HG02970 (cell line): ENCODE measurements around the gene KCTD5.

Experiments used
- ATAC-seq: cut with Tn5 transposase; IDR thresholded peaks from one replicate; pipeline ENCODE4 v1.9.1; 2021; ENCODE audit warnings: mild to moderate bottlenecking, moderate library complexity, moderate number of reproducible peaks; ENCODE audit not compliant: unreplicated experiment, low FRiP score

KCTD5 gene

GRCh38 chr16:2748757-2749455, 66.6 kb downstream of the KCTD5 start:
- ATAC-seq = no peak

- no peak for ATAC-seq
Observed at GRCh38 chr16:2749476-2749875, 67.2 kb downstream of the KCTD5 start.

- no peak for ATAC-seq
Observed at GRCh38 chr16:2749936-2750335, 67.6 kb downstream of the KCTD5 start.

- peak; percentile 21 for ATAC-seq
Observed at GRCh38 chr16:2751577-2752034, 69.3 kb downstream of the KCTD5 start.

- ATAC-seq = peak; percentile 87
Observed at GRCh38 chr16:2752035-2752849, 69.9 kb downstream of the KCTD5 start, which contains the start of gene SRRM2. TSS of gene SRRM2 (plus strand) at chr16:2752638. CDS start at chr16:2756365, 3,727 bp downstream.

GRCh38 chr16:2752850-2753732, 70.8 kb downstream of the KCTD5 start:
- peak; percentile 49 for ATAC-seq

- ATAC-seq = no peak
Observed at GRCh38 chr16:2753733-2754020, 71.4 kb downstream of the KCTD5 start.

GRCh38 chr16:2755158-2755557, 72.8 kb downstream of the KCTD5 start:
- no peak for ATAC-seq

GRCh38 chr16:2756288-2757015, 74.1 kb downstream of the KCTD5 start:
- no peak for ATAC-seq

GRCh38 chr16:2757344-2757743, 75.0 kb downstream of the KCTD5 start:
- ATAC-seq = no peak
